HepG2 (cell line): Measurements from ENCODE around the gene NRL. TPM values are rescaled to one million over a fixed set of nuclear protein-coding genes. Genes with fewer than 3 reads are reported as not detected.

Source experiments
- ADNP ChIP-seq: sonication (generic); formaldehyde crosslinking; IDR thresholded peaks from 2 replicates; pipeline ENCODE4 v1.4.0; 2020; ENCODE audit warnings: missing genetic modification reagents
- CCAR2 ChIP-seq: fragments of 200-400 bp; formaldehyde crosslinking; optimal IDR thresholded peaks from 2 replicates; pipeline ENCODE3; 2018; ENCODE audit warnings: low read depth, mild to moderate bottlenecking, low read length, moderate library complexity
- PAXIP1 ChIP-seq: sonication (generic); formaldehyde crosslinking; conservative IDR thresholded peaks from 2 replicates; pipeline ENCODE4 v1.4.0; 2020; ENCODE audit warnings: mild to moderate bottlenecking, missing genetic modification reagents, moderate library complexity
- PREB ChIP-seq: sonication (generic); formaldehyde crosslinking; IDR thresholded peaks from 2 replicates; pipeline ENCODE4 v1.4.0; 2020; ENCODE audit warnings: missing genetic modification reagents
- RNF219 ChIP-seq: sonication (generic); formaldehyde crosslinking; IDR thresholded peaks from 2 replicates; pipeline ENCODE4 v1.5.0; 2020; ENCODE audit warnings: mild to moderate bottlenecking, missing genetic modification reagents
- RXRB ChIP-seq: IDR thresholded peaks from 2 replicates; pipeline ENCODE4 v1.6.1; 2016; ENCODE audit warnings: borderline replicate concordance, missing genetic modification reagents, missing compliant biosample characterization
- THAP8 ChIP-seq: sonication (generic); formaldehyde crosslinking; IDR thresholded peaks from 2 replicates; pipeline ENCODE4 v1.5.1; 2020; ENCODE audit warnings: missing genetic modification reagents, mild to moderate bottlenecking, borderline replicate concordance
- U2AF1 ChIP-seq: fragments of 200-400 bp; formaldehyde crosslinking; optimal IDR thresholded peaks from 2 replicates; pipeline ENCODE3; 2017; ENCODE audit warnings: mild to moderate bottlenecking, low read depth, low read length
- ZNF512B ChIP-seq: sonication (generic); formaldehyde crosslinking; IDR thresholded peaks from 2 replicates; pipeline ENCODE4 v1.5.1; 2020; ENCODE audit warnings: missing genetic modification reagents, mild to moderate bottlenecking, borderline replicate concordance
- ZNF577 ChIP-seq: sonication (generic); formaldehyde crosslinking; IDR thresholded peaks from 2 replicates; pipeline ENCODE4 v1.4.0; 2020; ENCODE audit warnings: mild to moderate bottlenecking, low read depth, missing genetic modification reagents, borderline replicate concordance
- ZNF720 ChIP-seq: sonication (generic); formaldehyde crosslinking; IDR thresholded peaks from 2 replicates; pipeline ENCODE4 v1.4.0; 2020; ENCODE audit warnings: missing genetic modification reagents
- ZNF800 ChIP-seq: sonication (generic); formaldehyde crosslinking; IDR thresholded peaks from 2 replicates; pipeline ENCODE4 v1.4.0; 2020; ENCODE audit warnings: missing genetic modification reagents
- ZNF879 ChIP-seq: sonication (generic); formaldehyde crosslinking; IDR thresholded peaks from 2 replicates; pipeline ENCODE4 v1.8.1; 2023; ENCODE audit warnings: missing genetic modification reagents
- polyA plus RNA-seq, 8 experiments: library from polyadenylated mRNA; depleted of rRNA in 3 of 8; stranded (reverse) in 7 of 8; unstranded in 1 of 8; fragments of >200 nt; fragmentation: Illumina TruSeq in 4 of 8; extraction: Trizol in 4 of 8; gene quantifications; 2 replicates each; pipeline versions ENCODE4 v1.2.1 to v1.2.3, GENCODE V29; 2011 to 2016; ENCODE audit warnings: low read depth in 4 of 8, missing spikeins in 1 of 8, mixed read lengths in 1 of 8; ENCODE audit not compliant: insufficient read depth in 1 of 8
- total RNA-seq, 5 experiments: library from RNA; depleted of rRNA; stranded (reverse); fragments of >200 nt; fragmentation: Illumina TruSeq; extraction: Trizol; gene quantifications; 2 replicates each; pipeline ENCODE4 v1.2.3, GENCODE V29; 2016; ENCODE audit warnings: low read depth in 1 of 5

NRL gene
- total and polyA plus RNA-seq, 2 of the 13 experiments (the other 11 are each of a cell fraction or from before 2014, with no cell fraction given): 2.5 to 4.7 TPM

GRCh38 chr14:24135834-24136683, 21.3 kb upstream of the NRL start, which contains the start of gene PSME1 (continued):
- TF ChIP-seq RNF219 (CRISPR knock-in tag): no peak
- no peak; the same call in 1 of the 2 replicates for TF ChIP-seq ZNF879 (CRISPR knock-in tag)
- peak; percentile 59; the same call in 1 of the 2 replicates for TF ChIP-seq RXRB (CRISPR knock-in tag)
- no peak for TF ChIP-seq THAP8 (CRISPR knock-in tag)
- TF ChIP-seq PAXIP1: peak; percentile 76
- peak; percentile 7; the same call in 1 of the 2 replicates for TF ChIP-seq ZNF512B
- no peak for TF ChIP-seq ADNP (CRISPR knock-in tag)
- no peak for TF ChIP-seq ZNF800 (CRISPR knock-in tag)
- no peak; the same call in none of the 2 replicates for TF ChIP-seq ZNF720 (CRISPR knock-in tag)
- no peak for TF ChIP-seq CCAR2
- peak; percentile 34 for TF ChIP-seq U2AF1
- TF ChIP-seq PREB (CRISPR knock-in tag): no peak
- TF ChIP-seq ZNF577 (CRISPR knock-in tag): 0 out of 2 replicates have a peak, but pooled peaks have one; percentile 26
